ENCODE measurements around the gene LCN2. TPM values are rescaled to one million over a fixed set of nuclear protein-coding genes. Genes with fewer than 3 reads are reported as not detected.

Gene LCN2
- polyA plus RNA-seq, 1 experiment: not detected

DNA sequence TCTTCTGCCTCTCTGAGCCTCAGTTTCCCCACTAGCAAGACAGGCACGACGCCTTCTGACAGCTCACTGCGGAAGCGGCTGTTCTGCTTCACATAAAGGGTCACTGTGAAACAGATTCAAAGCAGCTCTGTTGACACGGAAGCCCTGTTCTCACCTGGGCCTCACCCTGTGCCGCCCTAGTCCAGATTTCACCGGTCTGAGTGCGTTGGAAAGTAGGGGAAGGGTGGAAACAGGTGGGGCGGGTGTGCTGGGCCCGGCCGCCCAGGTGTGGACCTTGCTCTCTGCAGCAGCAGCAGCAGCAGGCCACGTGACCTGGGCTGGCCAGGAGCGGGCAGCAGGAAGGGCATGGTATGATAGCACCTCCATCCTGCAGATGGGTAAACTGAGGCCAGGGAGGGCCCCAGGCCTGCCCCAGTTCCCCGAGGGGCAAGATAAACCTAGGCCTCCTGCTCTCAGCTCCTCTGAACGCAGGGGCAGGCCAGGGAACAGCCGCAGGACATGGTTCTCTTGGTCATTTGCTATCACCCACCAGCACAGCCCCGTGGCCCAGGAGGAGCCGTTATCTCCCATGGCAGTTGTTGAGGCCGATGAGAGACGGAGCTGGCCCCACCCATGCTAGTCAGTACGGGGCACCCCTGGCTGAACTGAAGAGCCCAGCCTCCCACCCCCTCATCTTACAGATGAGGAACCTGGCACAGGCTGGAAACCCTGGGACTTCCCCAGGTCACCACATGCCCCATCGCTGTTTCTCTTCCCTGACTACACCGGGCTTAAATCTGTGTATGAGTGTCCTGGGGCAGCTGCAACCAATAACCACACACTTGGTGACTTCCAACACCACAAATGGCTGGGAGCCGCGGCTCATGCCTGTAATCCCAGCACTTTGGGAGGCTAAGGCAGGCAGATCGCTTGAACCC, 33.8 kb upstream of the LCN2 start:
- H3K4me3 ChIP-seq (ENCODE audit: low read depth, low read length): no peak overlapping the region
- H3K36me3 ChIP-seq (ENCODE audit: control insufficient read depth, insufficient read depth, low read length): 0 out of 2 replicates have a peak, but pooled peaks cover 1% of the 10 kb centered on the region
- ChIA-PET CTCF (interaction anchor here (0.6 to 5.4 kb wide), 10 partner anchors 9 to 520 kb away, joined by 3 to 59 read pairs (median 22); partner anchors contain the start of gene PTGES2), POLR2A (no interaction called here)
- H3K27me3 ChIP-seq (ENCODE audit: control insufficient read depth, insufficient read depth, low read length): no peaks in the 10 kb centered on the region
- no peak for DNase-seq (ENCODE audit: low read depth)
- TF ChIP-seq CTCF (IDR thresholded peaks at IDR 0.05; ENCODE audit: insufficient read depth, low read depth, low read length): no peak

DNA sequence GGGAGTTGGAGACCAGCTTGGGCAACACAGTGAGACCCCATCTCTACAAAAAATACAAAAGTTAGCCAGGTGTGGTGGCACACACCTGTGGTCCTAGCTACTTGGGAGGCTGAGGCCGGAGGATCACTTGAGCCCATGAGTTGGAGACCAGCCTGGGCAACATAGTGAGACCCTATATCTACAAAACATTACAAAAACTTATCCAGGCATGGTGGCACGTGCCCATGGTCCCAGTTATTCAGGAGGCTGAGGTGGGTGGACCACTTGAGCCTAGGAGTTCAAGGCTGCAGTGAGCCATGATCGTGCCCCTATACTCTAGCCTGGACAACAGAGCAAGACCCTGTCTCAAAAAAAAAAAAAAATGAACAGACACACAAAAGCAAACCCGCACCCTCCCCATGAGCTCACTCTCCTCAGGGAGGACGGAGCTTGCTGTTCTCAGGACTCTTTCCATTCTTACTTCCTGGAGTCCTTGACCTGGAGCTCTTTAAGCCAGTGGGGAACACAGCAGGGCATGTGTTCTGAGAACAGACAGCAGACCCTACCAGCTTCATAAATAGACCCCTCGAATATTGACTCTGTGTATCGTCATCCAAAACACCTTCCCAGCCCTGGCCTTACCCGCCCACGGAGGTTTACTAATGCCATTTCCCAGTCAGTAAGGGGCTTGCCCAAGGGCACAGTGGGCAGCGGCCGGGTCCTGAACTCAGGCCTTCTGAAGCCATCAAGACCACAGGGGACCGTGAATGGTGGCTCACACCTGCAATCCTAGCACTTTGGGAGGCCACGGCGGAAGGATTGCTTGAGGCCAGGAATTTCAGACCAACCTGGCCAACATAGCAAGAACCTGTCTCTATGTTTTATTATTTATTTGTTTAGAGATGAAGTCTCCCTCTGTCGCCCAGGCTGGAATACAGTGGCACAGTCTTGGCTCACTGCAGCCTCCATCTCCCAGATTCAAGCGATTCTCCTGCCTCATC, 32.9 kb upstream of the LCN2 start:
- ChIA-PET POLR2A (no interaction called here), CTCF (interaction anchor here (0.6 to 5.4 kb wide), 12 partner anchors 10 to 519 kb away, joined by 3 to 59 read pairs (median 9); partner anchors contain the start of genes DPM2 and PTGES2)
- no peak for DNase-seq (ENCODE audit: low read depth)
- TF ChIP-seq CTCF (IDR thresholded peaks at IDR 0.05; ENCODE audit: insufficient read depth, low read depth, low read length): no peak
- Histone ChIP-seq H3K36me3 (ENCODE audit: control insufficient read depth, insufficient read depth, low read length) (peaks cover 6% of the 10 kb centered on the region; the same call in 1 of the 2 replicates), H3K4me3 (ENCODE audit: low read depth, low read length) (no peak overlapping the region), H3K27me3 (ENCODE audit: control insufficient read depth, insufficient read depth, low read length) (no peaks in the 10 kb centered on the region)

- ChIA-PET CTCF (interaction anchor here (0.6 to 5.4 kb wide), 39 partner anchors 9 to 712 kb away, joined by 3 to 59 read pairs (median 5); partner anchors contain the start of genes DPM2, NAIF1, PIP5KL1 and PTGES2), POLR2A (no interaction called here)
- peak; percentile 100 for TF ChIP-seq CTCF (IDR thresholded peaks at IDR 0.05; ENCODE audit: insufficient read depth, low read depth, low read length)
- DNase-seq (ENCODE audit: low read depth): peak; percentile 35
- peaks cover 14% of the 10 kb centered on the region for H3K36me3 ChIP-seq (ENCODE audit: control insufficient read depth, insufficient read depth, low read length)
- H3K4me3 ChIP-seq (ENCODE audit: low read depth, low read length): no peak overlapping the region
- no peaks in the 10 kb centered on the region for H3K27me3 ChIP-seq (ENCODE audit: control insufficient read depth, insufficient read depth, low read length)
Measured at GRCh38 chr9:128117613-128118471, 31.4 kb upstream of the LCN2 start.

DNA sequence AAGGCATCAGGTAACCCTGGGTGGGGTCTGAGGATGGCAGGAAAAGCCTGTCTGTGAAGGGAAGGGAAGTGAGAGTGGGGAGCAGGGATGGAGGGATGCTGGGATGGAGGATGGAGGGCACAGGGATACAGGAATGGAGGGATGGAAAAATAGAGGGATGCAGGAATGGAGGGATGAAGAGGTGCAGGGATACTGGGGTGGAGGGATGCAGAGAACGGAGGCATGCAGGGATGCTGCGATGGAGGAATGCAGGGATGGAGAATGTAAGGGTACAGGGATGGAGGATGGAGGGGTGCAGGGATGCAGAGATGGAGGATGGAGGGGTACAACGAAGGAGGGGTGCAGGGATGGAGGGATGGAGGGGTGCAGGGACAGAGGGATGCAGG, 30.8 kb upstream of the LCN2 start:
- POLR2A ChIA-PET: no interaction called here

More for the DNA sequence above, 30.8 kb upstream of the LCN2 start:
- no peak for TF ChIP-seq CTCF (IDR thresholded peaks at IDR 0.05; ENCODE audit: insufficient read depth, low read depth, low read length)
- Histone ChIP-seq H3K36me3 (ENCODE audit: control insufficient read depth, insufficient read depth, low read length) (peaks cover 14% of the 10 kb centered on the region), H3K27me3 (ENCODE audit: control insufficient read depth, insufficient read depth, low read length) (no peaks in the 10 kb centered on the region), H3K4me3 (ENCODE audit: low read depth, low read length) (no peak overlapping the region)
- CTCF ChIA-PET: interaction anchor here (0.6 to 5.4 kb wide), 27 partner anchors 9 to 428 kb away, joined by 3 to 59 read pairs (median 6); partner anchors contain the start of genes DPM2, NAIF1, PIP5KL1 and PTGES2
- no peak for DNase-seq (ENCODE audit: low read depth)

Data from BJ (cell line).